ENCODE measurements around the gene EEF1AKMT1.

The EEF1AKMT1 gene

GRCh38 chr13:20767309-20767943, 6.3 kb downstream of the EEF1AKMT1 start:
- no peak for TF ChIP-seq GATA3 (IDR thresholded peaks at IDR 0.05; ENCODE audit: low read depth, low read length)
- TF ChIP-seq GATA2 (IDR thresholded peaks at IDR 0.05; ENCODE audit: low read depth, low read length), result no peak

GRCh38 chr13:20760872-20761271, 12.9 kb downstream of the EEF1AKMT1 start:
- TF ChIP-seq GATA3 (IDR thresholded peaks at IDR 0.05; ENCODE audit: low read depth, low read length) (no peak), GATA2 (IDR thresholded peaks at IDR 0.05; ENCODE audit: low read depth, low read length) (no peak)

- no peak for TF ChIP-seq GATA2 (IDR thresholded peaks at IDR 0.05; ENCODE audit: low read depth, low read length)
- TF ChIP-seq GATA3 (IDR thresholded peaks at IDR 0.05; ENCODE audit: low read depth, low read length), result no peak
Measured at GRCh38 chr13:20754009-20754408, 19.8 kb downstream of the EEF1AKMT1 start.

- no peak for TF ChIP-seq GATA2 (IDR thresholded peaks at IDR 0.05; ENCODE audit: low read depth, low read length)
- TF ChIP-seq GATA3 (IDR thresholded peaks at IDR 0.05; ENCODE audit: low read depth, low read length), result no peak
Measured at GRCh38 chr13:20749377-20749776, 24.4 kb downstream of the EEF1AKMT1 start.

GRCh38 chr13:20740021-20740420, 33.7 kb downstream of the EEF1AKMT1 start:
- TF ChIP-seq GATA2 (IDR thresholded peaks at IDR 0.05; ENCODE audit: low read depth, low read length) (no peak), GATA3 (IDR thresholded peaks at IDR 0.05; ENCODE audit: low read depth, low read length) (no peak)

GRCh38 chr13:20738616-20739015, 35.1 kb downstream of the EEF1AKMT1 start:
- TF ChIP-seq GATA3 (IDR thresholded peaks at IDR 0.05; ENCODE audit: low read depth, low read length), result no peak
- TF ChIP-seq GATA2 (IDR thresholded peaks at IDR 0.05; ENCODE audit: low read depth, low read length), result no peak

- TF ChIP-seq GATA2 (IDR thresholded peaks at IDR 0.05; ENCODE audit: low read depth, low read length) (no peak), GATA3 (IDR thresholded peaks at IDR 0.05; ENCODE audit: low read depth, low read length) (no peak)
Measured at GRCh38 chr13:20729633-20730585, 43.9 kb downstream of the EEF1AKMT1 start.

- TF ChIP-seq GATA3 (IDR thresholded peaks at IDR 0.05; ENCODE audit: low read depth, low read length) (no peak), GATA2 (IDR thresholded peaks at IDR 0.05; ENCODE audit: low read depth, low read length) (no peak)
Measured at GRCh38 chr13:20728579-20729311, 45.0 kb downstream of the EEF1AKMT1 start.

GRCh38 chr13:20727856-20728255, 45.9 kb downstream of the EEF1AKMT1 start:
- TF ChIP-seq GATA2 (IDR thresholded peaks at IDR 0.05; ENCODE audit: low read depth, low read length), result no peak
- TF ChIP-seq GATA3 (IDR thresholded peaks at IDR 0.05; ENCODE audit: low read depth, low read length), result no peak

GRCh38 chr13:20721454-20722357, 52.1 kb downstream of the EEF1AKMT1 start:
- no peak for TF ChIP-seq GATA2 (IDR thresholded peaks at IDR 0.05; ENCODE audit: low read depth, low read length)
- TF ChIP-seq GATA3 (IDR thresholded peaks at IDR 0.05; ENCODE audit: low read depth, low read length), result no peak

- no peak for TF ChIP-seq GATA3 (IDR thresholded peaks at IDR 0.05; ENCODE audit: low read depth, low read length)
- no peak for TF ChIP-seq GATA2 (IDR thresholded peaks at IDR 0.05; ENCODE audit: low read depth, low read length)
Measured at GRCh38 chr13:20721058-20721453, 52.7 kb downstream of the EEF1AKMT1 start.

GRCh38 chr13:20720499-20720898, 53.3 kb downstream of the EEF1AKMT1 start:
- no peak for TF ChIP-seq GATA2 (IDR thresholded peaks at IDR 0.05; ENCODE audit: low read depth, low read length)
- TF ChIP-seq GATA3 (IDR thresholded peaks at IDR 0.05; ENCODE audit: low read depth, low read length), result no peak

GRCh38 chr13:20719783-20720182, 54.0 kb downstream of the EEF1AKMT1 start:
- TF ChIP-seq GATA2 (IDR thresholded peaks at IDR 0.05; ENCODE audit: low read depth, low read length), result no peak
- no peak for TF ChIP-seq GATA3 (IDR thresholded peaks at IDR 0.05; ENCODE audit: low read depth, low read length)
